PC-3 (cell line): ENCODE results near the gene APBA2. TPM values are rescaled to one million over a fixed set of nuclear protein-coding genes. Genes with fewer than 3 reads are reported as not detected.

Source experiments
- ATAC-seq: fragments of 200-7000 bp; cut with Tn5 transposase; 2 replicates; pipeline ENCODE4 v1.9.1; 2020; ENCODE audit warnings: mild to moderate bottlenecking, moderate library complexity
- BruUV-seq: library from RNA; stranded (reverse); fragments of 400-500 nt; replicated peaks from 2 replicates; lab custom pipeline; 2021; lab: Mats Ljungman, UMichigan
- CTCF ChIA-PET: fragments of 300-600 bp; sonication (Branson Sonifier 250); formaldehyde crosslinking; loops from one replicate; lab custom pipeline; 2022; ENCODE audit warnings: antibody characterized with exemption; lab: Charles Lee
- POLR2A ChIA-PET: fragments of 300-600 bp; sonication (Branson Sonifier 250); formaldehyde crosslinking; loops from one replicate; lab custom pipeline; 2022; ENCODE audit warnings: antibody characterized with exemption; ENCODE audit not compliant: unreplicated experiment; lab: Charles Lee
- DNase-seq: peaks from one replicate; pipeline ENCODE4 v3.0.0-alpha.2; 2015
- H2AFZ ChIP-seq: fragments of 300-600 bp; sonication (generic); 2 replicates; pipeline ENCODE4 v1.6.0; 2016; ENCODE audit warnings: antibody characterized with exemption, low read length
- H3F3A ChIP-seq: fragments of 300-600 bp; sonication (generic); one replicate; pipeline ENCODE4 v1.6.0; 2017; ENCODE audit warnings: antibody characterized with exemption, low read length, control low read depth, mild to moderate bottlenecking; ENCODE audit not compliant: unreplicated experiment
- H3K27ac ChIP-seq: fragments of 300-600 bp; sonication (generic); 2 replicates; pipeline ENCODE4 v1.5.1; 2016; ENCODE audit warnings: mild to moderate bottlenecking, low read length
- H3K27me3 ChIP-seq: fragments of 300-600 bp; sonication (generic); 2 replicates; pipeline ENCODE4 v1.6.1; 2016; ENCODE audit warnings: low read length, mixed read lengths
- H3K36me3 ChIP-seq: fragments of 300-600 bp; sonication (generic); 2 replicates; pipeline ENCODE4 v1.6.1; 2016; ENCODE audit warnings: low read depth, mixed run types, low read length, mixed read lengths
- H3K4me1 ChIP-seq: fragments of 300-600 bp; sonication (generic); 2 replicates; pipeline ENCODE4 v1.5.1; 2016; ENCODE audit warnings: low read length; ENCODE audit not compliant: insufficient read depth
- H3K4me2 ChIP-seq: fragments of 300-600 bp; sonication (generic); 2 replicates; pipeline ENCODE4 v1.6.0; 2016; ENCODE audit warnings: low read length
- H3K4me3 ChIP-seq: fragments of 300-600 bp; sonication (generic); 2 replicates; pipeline ENCODE4 v1.5.1; 2016; ENCODE audit warnings: mild to moderate bottlenecking, low read length, mixed read lengths
- H3K79me2 ChIP-seq: fragments of 300-600 bp; sonication (generic); 2 replicates; pipeline ENCODE4 v1.6.1; 2017; ENCODE audit warnings: low read length, mixed read lengths
- H3K9ac ChIP-seq: fragments of 300-600 bp; sonication (generic); 2 replicates; pipeline ENCODE4 v1.6.0; 2016; ENCODE audit warnings: mild to moderate bottlenecking, low read length
- H3K9me2 ChIP-seq: fragments of 300-600 bp; sonication (generic); replicated peaks from 2 replicates; pipeline ENCODE4 v1.6.1; 2016; ENCODE audit warnings: mixed run types, low read length, mixed read lengths
- H3K9me3 ChIP-seq: fragments of 300-600 bp; sonication (generic); 2 replicates; pipeline ENCODE4 v1.6.1; 2016; ENCODE audit warnings: low read length, mixed read lengths
- H4K20me1 ChIP-seq: fragments of 300-600 bp; sonication (generic); 2 replicates; pipeline ENCODE4 v1.6.1; 2016; ENCODE audit warnings: low read length, mixed read lengths
- CTCF ChIP-seq: fragments of 300-600 bp; sonication (generic); conservative IDR thresholded peaks from 2 replicates; pipeline ENCODE4 v1.5.1; 2017; ENCODE audit warnings: antibody characterized with exemption, low read depth, mild to moderate bottlenecking, low read length
- EZH2 ChIP-seq: fragments of 300-600 bp; sonication (generic); IDR thresholded peaks from one replicate; pipeline ENCODE4 v1.6.1; 2017; ENCODE audit warnings: antibody characterized with exemption, mild to moderate bottlenecking, low read length; ENCODE audit not compliant: unreplicated experiment
- EZH2phosphoT487 ChIP-seq: fragments of 300-600 bp; sonication (generic); IDR thresholded peaks from 2 replicates; pipeline ENCODE4 v1.6.1; 2018; ENCODE audit warnings: mild to moderate bottlenecking, antibody characterized with exemption, low read length, borderline replicate concordance
- intact Hi-C: fragments of 100-400 bp; cut with micrococcal nuclease; formaldehyde crosslinking; loops from 2 replicates; pipeline ENCODE4 v1.9.0; 2023
- total RNA-seq: library from RNA; depleted of rRNA; stranded (reverse); fragments of >200 nt; gene quantifications from 2 replicates; pipeline ENCODE4 v1.2.3, GENCODE V29; 2014

APBA2 gene
- total RNA-seq, 1 experiment from 2014 or later: 61.7 TPM

- no peak overlapping the region for H3K9ac ChIP-seq
- no peaks in the 10 kb centered on the region for H3F3A ChIP-seq
- ChIA-PET CTCF (no interaction called here), POLR2A (no interaction called here)
- H3K9me2 ChIP-seq: no peaks in the 10 kb centered on the region
- H3K27ac ChIP-seq: no peak overlapping the region
- no peak for TF ChIP-seq CTCF
- TF ChIP-seq EZH2: no peak
- no peak for TF ChIP-seq EZH2phosphoT487
- H4K20me1 ChIP-seq: no peaks in the 10 kb centered on the region
- BruUV-seq: no TSS peak
- no peak overlapping the region for H3K4me3 ChIP-seq
- no peak overlapping the region for H2AFZ ChIP-seq
- ATAC-seq: no peak
- H3K79me2 ChIP-seq: no peaks in the 10 kb centered on the region
- H3K4me2 ChIP-seq: no peak overlapping the region
- no peaks in the 10 kb centered on the region for H3K9me3 ChIP-seq
- H3K36me3 ChIP-seq: no peaks in the 10 kb centered on the region
- DNase-seq: no peak
- H3K4me1 ChIP-seq: no peaks in the 10 kb centered on the region
- no peaks in the 10 kb centered on the region for H3K27me3 ChIP-seq
- intact Hi-C loops: no loop called here
Observed at GRCh38 chr15:29064290-29064689, 178.5 kb downstream of the APBA2 start.

- no peaks in the 10 kb centered on the region for H3K9me3 ChIP-seq
- POLR2A ChIA-PET: no interaction called here
Observed at GRCh38 chr15:29064731-29065130, 179.0 kb downstream of the APBA2 start.

More at GRCh38 chr15:29064731-29065130, 179.0 kb downstream of the APBA2 start:
- no peak overlapping the region for H3K4me3 ChIP-seq
- H2AFZ ChIP-seq: no peak overlapping the region
- H3K4me2 ChIP-seq: no peak overlapping the region
- CTCF ChIA-PET: no interaction called here
- no peak overlapping the region for H3K9ac ChIP-seq
- TF ChIP-seq EZH2phosphoT487: no peak
- no peak for TF ChIP-seq CTCF
- no peak for TF ChIP-seq EZH2
- H4K20me1 ChIP-seq: no peaks in the 10 kb centered on the region
- H3K9me2 ChIP-seq: no peaks in the 10 kb centered on the region
- no peak for ATAC-seq
- no TSS peak for BruUV-seq
- no peaks in the 10 kb centered on the region for H3K27me3 ChIP-seq
- no peaks in the 10 kb centered on the region for H3F3A ChIP-seq
- no peaks in the 10 kb centered on the region for H3K79me2 ChIP-seq
- DNase-seq: no peak
- H3K4me1 ChIP-seq: no peaks in the 10 kb centered on the region
- H3K27ac ChIP-seq: no peak overlapping the region
- intact Hi-C loops: no loop called here
- no peaks in the 10 kb centered on the region for H3K36me3 ChIP-seq
